Left hindlimb (tissue), 1 donor: Measurements from ENCODE around the gene ZSWIM1.
"Not testable (repeated sequence)": the region's sequence is repeated elsewhere in the genome, so short reads cannot be mapped to it uniquely, and the experiment has no call there.

Experiments used
- DNase-seq: peaks from one replicate; pipeline ENCODE4 v3.0.0-alpha.2; 2018

The ZSWIM1 gene

DNA sequence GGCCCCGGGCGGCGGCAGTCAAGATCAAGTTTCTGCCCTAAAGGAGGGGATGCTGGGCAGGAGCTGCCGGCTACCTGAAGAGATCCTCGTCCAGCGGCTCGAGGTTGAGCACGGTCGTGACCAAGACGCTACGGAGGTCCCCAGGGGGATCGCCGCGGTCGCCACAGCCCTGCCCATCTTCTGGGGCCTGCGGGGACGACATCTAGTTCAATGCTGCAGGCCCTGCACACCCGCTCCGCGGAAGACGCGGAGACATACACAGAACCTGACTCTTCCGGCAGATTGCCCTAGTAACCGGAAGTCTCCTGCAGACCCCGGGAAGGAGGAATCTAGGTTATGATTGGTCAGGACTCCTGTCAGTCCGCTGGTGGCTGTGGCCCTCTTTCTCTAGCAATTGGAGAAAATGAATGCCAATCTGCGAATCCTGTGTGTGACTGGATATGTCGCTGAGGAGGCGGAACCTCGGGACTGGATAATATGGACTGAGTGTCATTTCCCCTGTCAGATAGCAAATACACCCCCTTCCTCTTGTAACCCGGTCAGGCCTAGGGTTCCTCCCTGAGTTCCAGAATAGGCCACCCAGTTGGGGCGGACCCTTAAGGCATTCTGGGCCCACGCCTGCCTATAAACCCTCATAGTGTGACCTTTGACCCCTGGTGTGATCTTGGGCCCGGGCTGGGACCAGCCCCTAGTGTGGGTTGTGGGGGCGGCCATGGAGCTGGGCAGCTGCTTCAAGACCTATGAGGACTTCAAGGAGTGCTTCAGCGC is 23.7 kb upstream of the ZSWIM1 start, which contains the start of the genes ACOT8 and ZSWIM3:
TSS of gene ACOT8 (minus strand) at position 279 of the 768 bp plus-strand sequence. CDS start at position 202, 77 bp downstream.
TSS of gene ZSWIM3 (plus strand) at position 501 of the 768 bp plus-strand sequence. CDS start at position 713, 212 bp downstream.
- DNase-seq = peak; percentile 97

DNA sequence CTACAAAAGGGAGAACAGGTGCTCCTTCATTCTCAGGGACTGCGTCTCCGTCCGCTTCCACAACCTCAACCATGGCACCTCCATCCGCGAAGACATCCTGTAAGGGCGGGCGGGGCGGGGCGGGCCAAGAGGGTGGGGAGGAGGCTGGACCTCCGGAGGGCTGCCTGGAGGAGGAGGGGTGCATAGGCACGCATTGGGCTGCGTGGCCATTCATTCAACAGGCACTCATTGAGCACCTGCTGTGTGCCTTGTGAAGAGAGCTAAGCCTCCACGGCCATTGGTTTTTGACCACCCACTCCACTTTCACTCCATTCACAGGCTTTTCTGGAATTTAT is 23.2 kb upstream of the ZSWIM1 start:
- DNase-seq = no peak

- DNase-seq = no peak
Measured at GRCh38 chr20:45859916-45860315, 21.1 kb upstream of the ZSWIM1 start.

DNA sequence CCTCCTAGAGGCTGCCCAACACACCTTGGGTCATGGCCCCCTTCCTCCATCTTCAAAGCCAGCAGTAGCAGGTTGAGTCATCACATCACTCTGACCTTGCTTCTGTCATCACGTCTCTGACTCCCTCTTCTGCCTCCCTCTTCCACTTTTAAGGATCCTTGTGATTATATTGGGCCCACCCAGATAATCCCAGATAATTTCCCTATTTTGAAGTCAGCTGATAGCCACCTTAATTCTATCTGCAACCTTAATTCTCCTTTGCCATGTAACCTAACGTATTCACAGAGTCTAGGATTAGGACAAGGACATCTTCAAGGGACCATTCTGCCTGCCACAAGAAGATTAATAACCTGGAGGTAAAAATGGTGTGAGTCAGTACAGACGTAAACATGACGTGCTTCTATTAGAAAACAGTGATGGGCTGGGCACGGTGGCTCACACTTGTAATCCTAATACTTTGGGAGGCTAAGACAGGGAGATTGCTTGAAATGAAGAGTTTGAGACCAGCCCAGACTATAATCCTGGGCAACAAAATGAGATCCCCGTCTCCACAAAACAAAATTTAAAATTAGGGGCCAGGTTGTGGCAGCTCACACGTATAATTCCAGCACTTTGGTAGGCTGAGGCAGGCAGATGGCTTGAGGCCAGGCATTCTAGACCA is 20.3 kb upstream of the ZSWIM1 start:
- no peak for DNase-seq

DNA sequence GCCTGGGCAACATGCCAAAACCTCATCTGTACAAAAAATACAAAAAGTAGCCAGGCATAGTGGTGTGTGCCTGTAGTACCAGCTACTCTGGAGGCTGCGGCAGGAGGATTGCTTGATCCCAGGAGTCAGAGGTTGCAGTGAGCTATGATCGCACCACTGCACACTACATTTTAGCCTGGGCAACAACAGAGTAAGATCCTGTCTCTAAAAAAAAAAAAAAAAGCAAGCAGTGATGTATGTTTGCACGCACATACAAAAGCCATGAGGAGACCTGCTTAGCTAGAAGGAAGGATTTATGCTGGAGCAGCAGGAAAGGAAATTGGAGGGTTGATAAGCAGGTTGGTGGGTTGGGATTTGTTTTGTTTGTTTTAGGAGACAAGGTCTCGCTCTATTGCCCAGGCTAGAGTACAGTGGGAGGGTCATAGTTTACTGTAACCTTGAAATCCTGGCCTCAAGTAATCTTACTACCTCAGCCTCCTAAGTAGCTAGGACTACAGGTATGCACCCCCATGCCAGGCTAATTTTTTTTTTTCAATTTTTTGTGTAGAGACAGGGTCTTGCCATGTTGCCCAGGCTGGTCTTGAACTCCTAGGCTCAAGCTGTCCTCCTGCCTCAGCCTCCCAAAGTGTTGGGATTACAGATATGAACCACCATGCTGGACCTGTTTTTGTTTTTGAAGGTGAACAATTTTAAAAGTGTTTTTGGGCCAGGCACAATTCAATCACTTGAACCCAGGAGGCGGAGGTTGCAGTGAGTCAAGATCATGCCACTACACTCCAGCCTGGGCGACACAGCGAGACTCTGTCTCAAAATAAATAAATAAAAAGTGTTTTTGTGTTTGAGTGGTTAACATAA is 19.6 kb upstream of the ZSWIM1 start:
- no peak for DNase-seq

GRCh38 chr20:45863543-45864470 is 17.2 kb upstream of the ZSWIM1 start:
- DNase-seq = no peak

- DNase-seq = no peak
Measured at GRCh38 chr20:45866454-45866853, 14.6 kb upstream of the ZSWIM1 start.

DNA sequence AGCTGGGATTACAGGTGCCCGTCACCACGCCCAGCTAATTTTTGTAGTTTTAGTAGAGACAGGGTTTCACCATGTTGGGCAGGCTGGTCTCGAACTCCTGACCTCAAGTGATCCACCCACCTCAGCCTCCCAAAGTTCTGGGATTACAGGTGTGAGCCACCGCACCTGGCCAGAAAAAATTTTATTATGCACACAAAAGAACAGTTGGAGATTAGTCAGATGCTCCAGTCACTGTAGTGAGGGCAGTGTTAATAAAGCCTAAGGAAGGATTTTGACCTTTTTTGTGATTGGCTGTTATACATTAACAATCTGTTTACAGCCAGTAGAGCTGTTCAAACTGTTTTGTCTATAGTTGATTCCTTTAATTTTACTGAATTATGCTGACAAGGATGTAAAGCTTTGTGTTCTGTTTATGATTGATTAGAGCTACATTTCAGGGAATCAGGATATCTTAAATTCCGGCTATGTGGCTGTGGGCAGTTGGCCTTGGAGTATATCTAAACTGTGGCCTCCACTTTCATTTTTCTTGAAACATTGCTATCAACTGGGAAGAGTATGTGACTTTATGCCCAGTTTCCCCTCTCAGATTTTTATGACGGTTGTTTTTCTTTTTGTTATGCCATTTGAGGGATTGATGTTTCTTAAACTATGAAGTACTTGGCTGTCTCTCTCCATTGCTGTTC is 13.8 kb upstream of the ZSWIM1 start:
- DNase-seq = no peak

DNA sequence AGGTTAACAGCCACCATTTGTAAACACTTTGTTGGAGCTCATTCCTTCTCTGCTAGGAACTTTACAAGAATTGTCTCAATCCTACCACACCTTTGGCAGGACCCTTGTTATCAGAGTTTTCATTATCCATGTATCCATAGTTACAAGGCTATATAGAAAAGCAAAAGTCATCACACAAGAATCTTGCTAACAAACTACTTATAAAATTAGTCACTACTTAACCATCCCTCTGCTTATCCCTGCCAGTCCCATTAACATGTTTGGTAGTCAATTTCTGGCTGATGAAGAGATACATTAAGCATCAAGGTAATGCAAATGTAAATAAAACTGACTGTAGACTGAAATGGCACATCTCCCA is 13.2 kb upstream of the ZSWIM1 start:
- no peak for DNase-seq

GRCh38 chr20:45872626-45873025 is 8.4 kb upstream of the ZSWIM1 start:
- DNase-seq = no peak

DNA sequence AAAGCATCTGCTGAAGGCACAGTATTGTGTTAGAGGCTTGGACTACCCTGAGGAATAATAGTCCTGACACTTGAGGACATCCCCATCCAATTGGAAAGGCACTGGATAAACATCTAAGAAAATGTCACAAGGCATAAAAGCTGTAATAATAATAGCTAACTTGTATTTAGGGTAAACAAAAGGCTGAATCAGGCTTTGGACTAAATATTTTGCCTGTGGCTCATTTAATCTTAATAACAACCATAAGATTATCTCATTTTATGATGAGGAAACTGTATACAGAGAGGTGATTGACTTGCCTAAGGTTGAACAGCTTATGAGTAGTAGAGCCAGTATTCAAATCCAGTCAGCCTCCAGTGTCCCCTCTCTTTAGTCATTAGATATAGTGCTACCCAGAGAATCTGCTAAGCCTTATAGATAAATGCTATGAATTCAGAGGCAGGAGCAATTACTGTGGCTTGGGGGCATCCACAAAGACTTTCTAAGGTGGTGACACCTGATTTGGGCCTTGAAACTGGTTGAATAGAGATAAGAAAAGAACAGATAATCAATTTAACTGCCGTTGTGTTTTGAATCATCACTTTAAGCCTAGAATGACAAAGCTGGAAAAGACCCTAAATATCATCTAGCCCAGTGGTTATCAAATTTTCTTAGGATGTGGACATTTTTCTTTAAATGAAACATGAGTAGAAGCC is 7.5 kb upstream of the ZSWIM1 start:
- no peak for DNase-seq

DNA sequence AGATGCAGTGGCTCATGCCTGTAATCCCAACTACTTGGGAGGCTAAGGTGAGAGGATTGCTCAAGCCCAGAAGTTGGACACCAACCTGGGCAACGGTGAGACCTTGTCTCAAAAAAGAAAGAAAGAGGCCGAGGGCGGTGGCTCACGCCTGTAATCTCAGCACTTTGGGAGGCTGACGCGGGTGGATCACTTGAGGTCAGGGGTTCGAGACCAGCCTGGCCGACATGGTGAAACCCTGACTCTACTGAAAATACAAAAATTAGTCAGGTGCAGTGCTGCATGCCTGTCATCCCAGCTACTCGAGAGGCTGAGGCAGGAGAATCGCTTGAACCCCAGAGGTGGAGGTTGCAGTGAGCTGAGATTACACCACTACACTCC is 6.9 kb upstream of the ZSWIM1 start:
- not testable (repeated sequence) for DNase-seq

DNA sequence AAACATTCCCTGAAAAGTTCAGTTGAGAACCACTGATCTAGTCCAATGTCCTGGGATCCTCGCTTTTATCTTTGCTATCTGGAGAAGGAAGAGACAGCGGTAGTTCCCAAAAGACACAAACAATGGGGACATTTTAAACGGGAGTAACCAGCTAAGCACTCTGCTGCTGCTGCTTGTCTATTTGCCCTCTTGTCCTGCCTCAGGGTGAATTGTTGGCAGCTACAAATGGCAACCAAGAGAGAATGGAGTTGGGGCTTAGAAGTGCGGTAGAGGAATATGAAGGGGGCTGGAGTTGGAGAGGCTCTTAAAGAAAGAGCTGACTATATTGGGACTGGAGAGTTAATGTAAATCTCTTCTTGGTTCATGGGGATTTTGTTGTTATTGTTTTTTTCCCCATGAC is 6.5 kb upstream of the ZSWIM1 start:
- no peak for DNase-seq

GRCh38 chr20:45878076-45878761 is 2.8 kb upstream of the ZSWIM1 start:
- DNase-seq = no peak

DNA sequence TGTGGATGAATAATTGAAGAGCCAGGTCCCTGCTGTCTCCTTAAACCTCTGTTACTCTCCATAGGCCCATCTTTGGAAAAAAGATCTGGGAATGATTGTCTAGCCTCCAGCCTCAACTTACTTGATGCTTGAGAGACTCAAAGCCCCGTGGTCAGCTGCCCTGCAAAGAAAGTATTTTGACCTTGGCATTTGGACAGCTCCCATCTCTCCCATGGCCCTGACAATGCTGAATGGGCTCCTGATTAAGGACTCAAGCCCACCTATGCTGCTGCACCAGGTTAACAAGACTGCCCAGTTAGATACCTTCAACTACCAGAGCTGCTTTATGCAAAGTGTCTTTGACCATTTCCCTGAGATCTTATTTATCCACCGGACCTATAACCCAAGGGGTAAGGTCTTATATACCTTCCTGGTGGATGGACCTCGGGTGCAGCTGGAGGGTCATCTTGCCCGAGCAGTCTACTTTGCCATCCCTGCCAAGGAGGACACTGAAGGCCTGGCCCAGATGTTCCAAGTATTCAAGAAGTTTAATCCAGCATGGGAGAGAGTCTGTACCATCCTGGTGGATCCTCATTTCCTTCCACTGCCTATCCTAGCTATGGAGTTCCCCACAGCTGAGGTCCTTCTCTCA is 1.6 kb downstream of the ZSWIM1 start:
- DNase-seq = no peak

DNA sequence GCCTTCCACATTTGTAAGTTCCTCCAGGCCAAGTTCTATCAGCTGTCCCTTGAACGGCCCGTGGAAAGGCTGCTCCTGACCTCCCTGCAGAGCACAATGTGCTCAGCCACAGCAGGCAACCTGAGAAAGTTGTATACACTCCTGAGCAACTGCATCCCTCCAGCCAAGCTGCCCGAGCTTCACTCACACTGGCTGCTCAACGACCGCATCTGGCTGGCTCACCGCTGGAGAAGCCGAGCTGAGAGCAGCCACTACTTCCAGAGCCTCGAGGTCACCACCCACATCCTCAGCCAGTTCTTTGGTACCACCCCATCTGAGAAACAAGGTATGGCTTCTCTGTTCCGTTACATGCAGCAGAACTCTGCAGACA is 2.1 kb downstream of the ZSWIM1 start:
- DNase-seq = no peak

DNA sequence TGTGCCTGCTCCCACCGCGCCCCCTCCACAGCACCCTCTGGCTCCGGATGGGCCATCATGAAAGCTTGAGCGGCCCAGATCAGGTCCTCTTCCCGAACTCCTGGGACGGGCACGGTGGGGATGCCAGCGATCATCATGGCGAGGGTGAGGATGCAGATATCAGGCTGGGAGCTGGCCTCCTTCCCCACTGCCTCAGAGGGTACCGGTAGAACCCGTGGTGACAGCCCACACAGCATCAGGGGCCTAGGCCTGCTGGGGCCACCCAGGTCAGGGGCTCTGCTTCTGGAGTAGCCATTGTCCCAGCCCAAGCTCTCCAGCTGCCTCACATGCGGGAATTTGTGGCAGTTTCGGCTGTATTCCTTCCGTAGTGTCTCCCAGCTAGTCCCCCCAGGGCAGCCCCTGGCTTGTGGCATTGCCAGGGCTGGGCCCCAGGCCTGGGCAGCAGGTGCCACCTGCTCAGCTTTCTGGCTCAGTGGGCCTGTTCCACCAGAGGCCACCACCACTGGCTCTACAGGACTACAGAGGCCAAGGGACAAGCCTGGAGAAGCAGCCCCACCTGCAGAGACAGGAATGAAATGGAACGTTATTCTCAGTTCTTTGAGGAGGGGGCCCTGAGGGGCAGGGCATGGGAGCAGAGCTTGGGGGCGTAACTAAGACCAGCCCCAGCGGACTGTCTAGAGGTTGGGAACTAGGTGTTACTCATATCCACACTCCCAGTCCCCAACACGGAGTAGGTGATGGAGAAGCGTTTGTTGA is 5.7 kb downstream of the ZSWIM1 start:
- DNase-seq = no peak

- no peak for DNase-seq
Measured at GRCh38 chr20:45887346-45887715, 6.3 kb downstream of the ZSWIM1 start, which contains the start of gene SPATA25. SPATA25 (minus strand) TSS chr20:45887622; CDS start chr20:45887590, 32 bp downstream.

DNA sequence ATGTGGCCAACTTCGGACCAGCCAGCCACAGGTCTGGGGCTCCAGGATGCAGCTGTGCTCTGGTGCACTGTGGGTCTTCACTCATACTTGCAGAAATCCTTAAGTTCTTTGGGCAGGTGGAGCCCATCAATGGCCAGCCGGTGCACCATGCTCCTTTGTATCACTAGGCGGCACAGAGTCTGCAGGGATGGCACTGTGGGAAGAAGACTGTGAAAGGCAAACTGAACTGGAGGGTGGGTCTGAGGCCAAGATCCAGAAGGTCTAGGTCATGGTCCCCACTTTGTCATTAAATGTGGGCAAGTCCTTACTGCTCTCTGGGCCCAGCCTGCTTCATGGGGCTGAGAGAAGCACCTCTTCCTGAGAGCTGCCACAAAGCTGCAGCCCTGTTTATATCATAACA is 7.7 kb downstream of the ZSWIM1 start:
- DNase-seq = no peak
